HG03565 (cell line): Measurements from ENCODE around the gene CSRNP3.

Source experiments
- ATAC-seq: cut with Tn5 transposase; IDR thresholded peaks from one replicate; pipeline ENCODE4 v1.9.1; 2021; ENCODE audit warnings: mild to moderate bottlenecking, moderate library complexity; ENCODE audit not compliant: unreplicated experiment

Gene CSRNP3

GRCh38 chr2:165536851-165537499 is 67.5 kb downstream of the CSRNP3 start:
- no peak for ATAC-seq

GRCh38 chr2:165539985-165540384 is 70.5 kb downstream of the CSRNP3 start:
- ATAC-seq = no peak

GRCh38 chr2:165544897-165545296 is 75.4 kb downstream of the CSRNP3 start:
- ATAC-seq = peak; percentile 88

- no peak for ATAC-seq
These were observed 78.4 kb downstream of the CSRNP3 start for GRCh38 chr2:165547900-165548299.

- ATAC-seq = no peak
These were observed 80.1 kb downstream of the CSRNP3 start for GRCh38 chr2:165549619-165550018.

- no peak for ATAC-seq
These were observed 89.3 kb downstream of the CSRNP3 start for GRCh38 chr2:165558832-165559231.

GRCh38 chr2:165560377-165560988 is 91.0 kb downstream of the CSRNP3 start:
- ATAC-seq = no peak

- ATAC-seq = no peak
These were observed 92.0 kb downstream of the CSRNP3 start for GRCh38 chr2:165561516-165561915.

GRCh38 chr2:165562233-165562632 is 92.7 kb downstream of the CSRNP3 start:
- ATAC-seq = no peak

GRCh38 chr2:165563468-165564225 is 94.1 kb downstream of the CSRNP3 start:
- ATAC-seq = no peak

GRCh38 chr2:165566008-165566407 is 96.5 kb downstream of the CSRNP3 start:
- no peak for ATAC-seq

GRCh38 chr2:165567273-165567672 is 97.8 kb downstream of the CSRNP3 start:
- ATAC-seq = no peak

- no peak for ATAC-seq
These were observed 98.9 kb downstream of the CSRNP3 start for GRCh38 chr2:165568361-165568760.

GRCh38 chr2:165571477-165571876 is 102.0 kb downstream of the CSRNP3 start:
- ATAC-seq = no peak

GRCh38 chr2:165572151-165572550 is 102.7 kb downstream of the CSRNP3 start:
- no peak for ATAC-seq

- ATAC-seq = no peak
These were observed 104.3 kb downstream of the CSRNP3 start for GRCh38 chr2:165573534-165574461.

GRCh38 chr2:165575044-165575615 is 105.6 kb downstream of the CSRNP3 start:
- ATAC-seq = no peak

GRCh38 chr2:165576409-165577154 is 107.1 kb downstream of the CSRNP3 start:
- ATAC-seq = no peak

- ATAC-seq = no peak
These were observed 112.9 kb downstream of the CSRNP3 start for GRCh38 chr2:165582409-165582808.
